SK-N-SH treated with all-trans-retinoic acid at 6 μM for 48 hours (cell line): ENCODE data around the gene DOK6.

Source experiments
- ARNTL ChIP-seq: fragments of 450-650 bp; formaldehyde crosslinking; IDR thresholded peaks from 2 replicates; pipeline ENCODE4 v1.5.0; 2020; ENCODE audit warnings: low read depth, mild to moderate bottlenecking, moderate library complexity, borderline replicate concordance
- CREB5 ChIP-seq: fragments of 250-450 bp; sonication (Bioruptor Pico); IDR thresholded peaks from 2 replicates; pipeline ENCODE4 v1.5.1; 2020; ENCODE audit warnings: low read depth, mild to moderate bottlenecking, moderate library complexity
- CSRNP3 ChIP-seq: fragments of 250-450 bp; sonication (Bioruptor Pico); IDR thresholded peaks from 2 replicates; pipeline ENCODE4 v1.5.1; 2021; ENCODE audit warnings: mild to moderate bottlenecking, moderate library complexity
- RARB ChIP-seq: fragments of 250-450 bp; sonication (Bioruptor Pico); IDR thresholded peaks from 2 replicates; pipeline ENCODE4 v1.8.0; 2021; ENCODE audit warnings: mild to moderate bottlenecking, moderate library complexity
- ZC3H10 ChIP-seq: fragments of 250-450 bp; sonication (Bioruptor Pico); IDR thresholded peaks from 2 replicates; pipeline ENCODE4 v1.5.1; 2021; ENCODE audit warnings: mild to moderate bottlenecking, moderate library complexity
- ZFP30 ChIP-seq: fragments of 450-650 bp; formaldehyde crosslinking; IDR thresholded peaks from 2 replicates; pipeline ENCODE4 v1.5.0; 2022; ENCODE audit warnings: mild to moderate bottlenecking, moderate library complexity
- ZNF565 ChIP-seq: fragments of 450-650 bp; formaldehyde crosslinking; conservative IDR thresholded peaks from 2 replicates; pipeline ENCODE4 v1.5.0; 2020; ENCODE audit warnings: low read depth, mild to moderate bottlenecking, moderate library complexity

- TF ChIP-seq ZFP30 (CRISPR knock-in tag) (no peak), ARNTL (no peak), ZC3H10 (CRISPR knock-in tag) (no peak), RARB (CRISPR knock-in tag) (no peak), CSRNP3 (CRISPR knock-in tag) (no peak), CREB5 (CRISPR knock-in tag) (no peak), ZNF565 (CRISPR knock-in tag) (no peak)
These were observed 230.6 kb downstream of the DOK6 start for GRCh38 chr18:69631281-69631680.
